Large intestine (tissue), 3 donors: Measurements from ENCODE around the gene UCP3. TPM values are rescaled to one million over a fixed set of nuclear protein-coding genes. Genes with fewer than 3 reads are reported as not detected.

Source experiments
- DNase-seq, 2 donors: peaks; one replicate each; pipeline versions ENCODE4 v3.0.0 to v3.0.0-alpha.2; 2013
- H3K27ac ChIP-seq: one replicate; pipeline ENCODE4 v1.5.1; 2013; ENCODE audit warnings: low read length
- H3K27me3 ChIP-seq: 2 replicates; pipeline ENCODE4 v1.6.1; 2013; ENCODE audit warnings: low read length; ENCODE audit not compliant: control insufficient read depth, insufficient read depth
- H3K36me3 ChIP-seq: 2 replicates; pipeline ENCODE4 v1.6.1; 2013; ENCODE audit warnings: low read length; ENCODE audit not compliant: control insufficient read depth, insufficient read depth
- H3K4me1 ChIP-seq: one replicate; pipeline ENCODE4 v1.6.1; 2013; ENCODE audit warnings: low read length; ENCODE audit not compliant: control insufficient read depth, insufficient read depth
- H3K4me3 ChIP-seq: one replicate; pipeline ENCODE4 v1.5.1; 2013; ENCODE audit warnings: low read length
- H3K9me3 ChIP-seq: one replicate; pipeline ENCODE4 v1.6.1; 2013; ENCODE audit warnings: mild to moderate bottlenecking, low read depth, low read length, moderate library complexity; ENCODE audit not compliant: control insufficient read depth
- WGBS: methylation state at CpG from one replicate; pipeline ENCODE4 v1.1.5; 2013; ENCODE audit warnings: low lambda C conversion rate; ENCODE audit not compliant: insufficient coverage; 5-methylcytosine and 5-hydroxymethylcytosine counted together
- polyA plus RNA-seq: library from polyadenylated mRNA; unstranded; fragments of 120-200 nt; gene quantifications from one replicate; pipeline ENCODE4 v1.2.1, GENCODE V29; 2013

Gene UCP3
- polyA plus RNA-seq, 1 donor, result 2.3 TPM

GRCh38 chr11:73965764-73966121 lies 43.1 kb downstream of the UCP3 start:
- WGBS, result no CpG with 5 or more reads among the region's 2 CpGs
- no peak overlapping the region for H3K27ac ChIP-seq
- no peak for DNase-seq
- H3K4me1 ChIP-seq, result no peaks in the 10 kb centered on the region
- H3K4me3 ChIP-seq, result no peak overlapping the region
- H3K9me3 ChIP-seq, result no peaks in the 10 kb centered on the region
- H3K27me3 ChIP-seq, result peaks cover 2% of the 10 kb centered on the region
- no peaks in the 10 kb centered on the region for H3K36me3 ChIP-seq

- H3K27me3 ChIP-seq, result peaks cover 2% of the 10 kb centered on the region
- H3K4me3 ChIP-seq, result no peak overlapping the region
- WGBS, result 30% methylated on average over 2 of the region's 10 CpGs
- no peak for DNase-seq
- H3K36me3 ChIP-seq, result no peaks in the 10 kb centered on the region
- no peak overlapping the region for H3K27ac ChIP-seq
- H3K9me3 ChIP-seq, result no peaks in the 10 kb centered on the region
- no peaks in the 10 kb centered on the region for H3K4me1 ChIP-seq
Observed at GRCh38 chr11:73965076-73965763, 43.7 kb downstream of the UCP3 start.

GRCh38 chr11:73963861-73964260 lies 45.0 kb downstream of the UCP3 start:
- Histone ChIP-seq H3K4me3 (no peak overlapping the region), H3K27ac (no peak overlapping the region), H3K36me3 (no peaks in the 10 kb centered on the region), H3K27me3 (peaks cover 5% of the 10 kb centered on the region), H3K4me1 (no peaks in the 10 kb centered on the region), H3K9me3 (no peaks in the 10 kb centered on the region)
- DNase-seq, result no peak
- no CpG with 5 or more reads among the region's 8 CpGs for WGBS

- no CpG with 5 or more reads among the region's 7 CpGs for WGBS
- Histone ChIP-seq H3K9me3 (no peaks in the 10 kb centered on the region), H3K4me1 (no peaks in the 10 kb centered on the region), H3K27ac (no peak overlapping the region), H3K27me3 (peaks cover 16% of the 10 kb centered on the region), H3K36me3 (no peaks in the 10 kb centered on the region), H3K4me3 (no peak overlapping the region)
- no peak for DNase-seq
Observed at GRCh38 chr11:73962101-73962705, 46.7 kb downstream of the UCP3 start.

- no CpG with 5 or more reads among the region's 4 CpGs for WGBS
- Histone ChIP-seq H3K9me3 (no peaks in the 10 kb centered on the region), H3K4me3 (no peak overlapping the region), H3K27ac (no peak overlapping the region), H3K27me3 (peaks cover 21% of the 10 kb centered on the region), H3K4me1 (no peaks in the 10 kb centered on the region), H3K36me3 (no peaks in the 10 kb centered on the region)
- DNase-seq, result no peak
Observed at GRCh38 chr11:73961321-73961720, 47.6 kb downstream of the UCP3 start.

GRCh38 chr11:73958521-73959141 lies 50.3 kb downstream of the UCP3 start:
- no peak overlapping the region for H3K4me3 ChIP-seq
- peaks cover 19% of the 10 kb centered on the region for H3K27me3 ChIP-seq
- H3K36me3 ChIP-seq, result no peaks in the 10 kb centered on the region
- no peak overlapping the region for H3K27ac ChIP-seq
- no peaks in the 10 kb centered on the region for H3K4me1 ChIP-seq
- no peaks in the 10 kb centered on the region for H3K9me3 ChIP-seq
- no peak for DNase-seq
- no CpG with 5 or more reads among the region's 18 CpGs for WGBS

GRCh38 chr11:73957654-73958361 lies 51.1 kb downstream of the UCP3 start:
- H3K4me3 ChIP-seq, result no peak overlapping the region
- H3K4me1 ChIP-seq, result no peaks in the 10 kb centered on the region
- no peaks in the 10 kb centered on the region for H3K36me3 ChIP-seq
- H3K27me3 ChIP-seq, result peaks cover 19% of the 10 kb centered on the region
- H3K27ac ChIP-seq, result no peak overlapping the region
- WGBS, result no CpG with 5 or more reads among the region's 25 CpGs
- H3K9me3 ChIP-seq, result no peaks in the 10 kb centered on the region
- DNase-seq, result peak; percentile 41 to 86

- Histone ChIP-seq H3K4me3 (no peak overlapping the region), H3K36me3 (no peaks in the 10 kb centered on the region), H3K27ac (no peak overlapping the region), H3K9me3 (no peaks in the 10 kb centered on the region), H3K27me3 (peaks cover 19% of the 10 kb centered on the region), H3K4me1 (no peaks in the 10 kb centered on the region)
- no peak for DNase-seq
- WGBS, result no CpG with 5 or more reads among the region's 29 CpGs
Observed at GRCh38 chr11:73956876-73957653, 51.8 kb downstream of the UCP3 start.

GRCh38 chr11:73951797-73952196 lies 57.1 kb downstream of the UCP3 start:
- Histone ChIP-seq H3K4me1 (no peaks in the 10 kb centered on the region), H3K9me3 (peaks cover 1% of the 10 kb centered on the region), H3K27me3 (peaks cover 1% of the 10 kb centered on the region), H3K4me3 (no peak overlapping the region), H3K27ac (no peak overlapping the region), H3K36me3 (no peaks in the 10 kb centered on the region)
- no CpG with 5 or more reads among the region's 7 CpGs for WGBS
- DNase-seq, result no peak
